ENCODE data around the gene EIF5A.
A peak's percentile ranks its signal among the peaks of the same experiment; 100 is the strongest.

Gene EIF5A

GRCh38 chr17:7285679-7286078 lies 21.7 kb upstream of the EIF5A start:
- DNase-seq (ENCODE audit: low read depth in 3 of 3) = no peak

GRCh38 chr17:7289256-7290032 lies 18.0 kb upstream of the EIF5A start:
- no peak for DNase-seq (ENCODE audit: low read depth in 3 of 3)

- no peak for DNase-seq (ENCODE audit: low read depth in 3 of 3)
Measured at GRCh38 chr17:7290166-7290565, 17.3 kb upstream of the EIF5A start.

- no peak for DNase-seq (ENCODE audit: low read depth in 3 of 3)
Measured at GRCh38 chr17:7290685-7291084, 16.7 kb upstream of the EIF5A start.

GRCh38 chr17:7292194-7292593 lies 15.2 kb upstream of the EIF5A start:
- no peak for DNase-seq (ENCODE audit: low read depth in 3 of 3)

- no peak for DNase-seq (ENCODE audit: low read depth in 3 of 3)
Measured at GRCh38 chr17:7292729-7293128, 14.7 kb upstream of the EIF5A start.

- no peak for DNase-seq (ENCODE audit: low read depth in 3 of 3)
Measured at GRCh38 chr17:7293159-7293558, 14.3 kb upstream of the EIF5A start.

GRCh38 chr17:7293816-7294613 lies 13.4 kb upstream of the EIF5A start:
- no peak for DNase-seq (ENCODE audit: low read depth in 3 of 3)

GRCh38 chr17:7294614-7295153 lies 12.7 kb upstream of the EIF5A start, which contains the start of gene YBX2:
TSS of gene YBX2 (minus strand) at chr17:7294639. CDS start at chr17:7294500, 139 bp downstream.
- peak in 2 of 3 experiments; percentile 60 to 66 for DNase-seq (ENCODE audit: low read depth in 3 of 3)

GRCh38 chr17:7295230-7296180 lies 11.9 kb upstream of the EIF5A start:
- DNase-seq (ENCODE audit: low read depth in 3 of 3) = no peak

GRCh38 chr17:7296189-7296861 lies 11.1 kb upstream of the EIF5A start:
- peak in 1 of 3 experiments; percentile 44 for DNase-seq (ENCODE audit: low read depth in 3 of 3)

GRCh38 chr17:7304179-7304578 lies 3.2 kb upstream of the EIF5A start:
- DNase-seq (ENCODE audit: low read depth in 3 of 3) = no peak

GRCh38 chr17:7307686-7308624 lies 527 bp downstream of the EIF5A start:
- DNase-seq (ENCODE audit: low read depth in 3 of 3) = peak in 1 of 3 experiments; percentile 36

GRCh38 chr17:7308625-7309433 lies 1.4 kb downstream of the EIF5A start:
- peak; percentile 68 to 83 (median 77) for DNase-seq (ENCODE audit: low read depth in 3 of 3)

- DNase-seq (ENCODE audit: low read depth in 3 of 3) = no peak
Measured at GRCh38 chr17:7309628-7310027, 2.2 kb downstream of the EIF5A start.

- DNase-seq (ENCODE audit: low read depth in 3 of 3) = no peak
Measured at GRCh38 chr17:7311110-7311705, 3.8 kb downstream of the EIF5A start.

GRCh38 chr17:7312432-7313087 lies 5.1 kb downstream of the EIF5A start:
- DNase-seq (ENCODE audit: low read depth in 3 of 3) = no peak

Data from stimulated activated CD4-positive, alpha-beta T cell treated with anti-CD3 and anti-CD28 coated beads, TNF-alpha, amount 100 ng/mL, for 4 hours (primary cell).